Limb (tissue), 2 donors: ENCODE results near the gene GGNBP2.
A peak's percentile ranks its signal among the peaks of the same experiment; 100 is the strongest.
"Not testable (repeated sequence)": the region's sequence is repeated elsewhere in the genome, so short reads cannot be mapped to it uniquely, and the experiment has no call there.

Source experiments
- DNase-seq, 2 donors: peaks; one replicate each; pipeline ENCODE4 v3.0.0-alpha.2; 2016; ENCODE audit errors: extremely low spot score in 2 of 2

The GGNBP2 gene, protein sequence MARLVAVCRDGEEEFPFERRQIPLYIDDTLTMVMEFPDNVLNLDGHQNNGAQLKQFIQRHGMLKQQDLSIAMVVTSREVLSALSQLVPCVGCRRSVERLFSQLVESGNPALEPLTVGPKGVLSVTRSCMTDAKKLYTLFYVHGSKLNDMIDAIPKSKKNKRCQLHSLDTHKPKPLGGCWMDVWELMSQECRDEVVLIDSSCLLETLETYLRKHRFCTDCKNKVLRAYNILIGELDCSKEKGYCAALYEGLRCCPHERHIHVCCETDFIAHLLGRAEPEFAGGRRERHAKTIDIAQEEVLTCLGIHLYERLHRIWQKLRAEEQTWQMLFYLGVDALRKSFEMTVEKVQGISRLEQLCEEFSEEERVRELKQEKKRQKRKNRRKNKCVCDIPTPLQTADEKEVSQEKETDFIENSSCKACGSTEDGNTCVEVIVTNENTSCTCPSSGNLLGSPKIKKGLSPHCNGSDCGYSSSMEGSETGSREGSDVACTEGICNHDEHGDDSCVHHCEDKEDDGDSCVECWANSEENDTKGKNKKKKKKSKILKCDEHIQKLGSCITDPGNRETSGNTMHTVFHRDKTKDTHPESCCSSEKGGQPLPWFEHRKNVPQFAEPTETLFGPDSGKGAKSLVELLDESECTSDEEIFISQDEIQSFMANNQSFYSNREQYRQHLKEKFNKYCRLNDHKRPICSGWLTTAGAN

DNA sequence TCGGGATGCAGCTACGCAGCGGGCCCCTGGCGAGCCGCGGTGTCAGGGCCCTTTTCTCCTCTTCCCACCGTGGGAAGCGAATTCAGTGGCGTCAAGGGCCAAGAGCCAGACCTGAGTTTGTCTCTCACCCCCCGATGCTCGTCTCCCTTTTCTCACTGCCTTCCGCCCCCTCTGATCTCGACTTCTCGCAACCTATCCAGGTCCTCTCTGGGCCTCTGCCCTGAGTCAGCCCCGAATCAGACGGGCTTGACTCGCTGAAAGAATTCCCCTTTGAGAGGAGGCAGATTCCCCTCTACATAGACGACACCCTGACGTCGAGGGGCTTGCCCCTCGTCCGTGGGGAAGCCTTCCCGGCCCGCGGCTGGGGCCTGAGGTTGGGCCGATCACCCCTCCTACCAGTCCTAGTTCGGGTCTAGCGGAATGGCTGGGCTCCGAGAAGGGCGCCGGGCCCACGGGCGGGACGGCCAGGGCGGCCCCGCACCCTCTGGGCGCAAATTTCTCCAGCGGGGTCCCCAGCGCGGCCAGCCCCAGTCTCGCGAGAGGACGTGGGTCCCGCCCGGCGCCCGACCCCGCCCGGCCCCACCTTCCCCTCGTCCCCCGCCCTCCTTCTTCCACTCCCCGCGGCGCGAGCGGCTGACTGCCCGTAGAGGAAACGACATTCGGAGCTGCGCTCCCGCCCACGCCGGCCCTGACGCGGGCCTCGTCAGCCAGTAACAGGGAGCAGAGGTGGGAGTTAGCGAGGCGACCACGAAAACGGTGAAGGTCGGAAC is at the start of gene GGNBP2:
GGNBP2 (plus strand) TSS at position 613 of the 770 bp plus-strand sequence. CDS start 806 bp downstream, outside the sequence.
- DNase-seq: peak; percentile 90 to 96

DNA sequence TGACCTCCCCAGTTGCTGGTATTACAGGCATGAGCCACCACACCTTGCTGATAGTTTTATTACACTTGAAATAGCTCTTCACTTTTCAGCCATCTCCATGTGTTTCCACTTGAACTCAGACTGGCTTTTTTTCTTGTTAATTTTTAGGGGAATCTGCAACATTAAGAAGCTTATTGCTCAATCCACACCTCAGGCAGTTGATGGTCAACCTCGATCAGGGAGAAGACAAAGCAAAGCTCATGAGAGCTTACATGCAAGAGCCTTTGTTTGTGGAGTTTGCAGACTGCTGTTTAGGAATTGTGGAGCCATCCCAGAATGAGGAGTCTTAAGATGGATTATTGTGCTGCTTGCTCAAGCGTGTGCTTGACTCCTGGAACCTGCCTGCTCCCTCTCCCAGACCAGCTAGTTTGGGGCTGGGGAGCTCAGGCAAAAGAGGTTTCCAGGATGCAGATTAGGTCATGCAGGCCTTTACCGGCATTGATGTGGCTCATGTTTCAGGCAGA is 49.6 kb upstream of the GGNBP2 start:
- no peak for DNase-seq

DNA sequence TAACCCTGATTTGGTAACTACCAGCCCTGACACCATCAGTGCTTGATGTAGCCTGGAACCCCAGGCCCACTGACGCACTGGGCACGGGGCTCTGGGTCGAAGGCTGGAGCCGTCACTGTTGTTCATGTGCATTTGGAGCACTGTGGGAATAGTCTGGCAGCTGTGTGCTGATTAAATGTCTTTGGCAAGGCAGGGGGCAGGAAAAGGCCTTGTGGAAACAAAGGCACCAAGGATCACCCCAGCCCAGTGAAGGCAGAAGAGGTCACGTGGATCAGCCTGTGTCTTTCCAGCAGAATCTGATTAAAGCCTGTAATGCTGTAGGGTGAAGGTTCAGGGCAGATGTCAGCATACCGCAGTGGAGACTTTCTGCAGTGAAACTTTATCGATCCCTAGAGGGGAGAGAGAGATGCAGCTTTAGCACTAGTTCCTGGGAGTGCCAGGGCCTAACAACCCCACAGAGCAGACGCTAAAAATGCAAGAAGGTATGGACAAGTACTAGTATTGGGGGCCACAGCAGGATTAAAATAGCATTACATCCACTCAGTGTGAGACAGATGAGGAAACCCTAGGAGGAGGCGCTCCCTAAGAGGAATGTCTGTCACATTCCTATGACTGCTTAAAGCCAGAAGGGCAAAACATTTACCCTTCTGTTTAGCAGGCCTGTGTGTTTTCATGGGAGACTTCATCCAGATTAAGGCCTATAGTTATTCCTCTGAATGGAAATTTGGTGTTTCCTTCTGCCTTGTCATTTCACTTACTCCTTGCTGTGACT is 48.5 kb upstream of the GGNBP2 start:
- no peak for DNase-seq

DNA sequence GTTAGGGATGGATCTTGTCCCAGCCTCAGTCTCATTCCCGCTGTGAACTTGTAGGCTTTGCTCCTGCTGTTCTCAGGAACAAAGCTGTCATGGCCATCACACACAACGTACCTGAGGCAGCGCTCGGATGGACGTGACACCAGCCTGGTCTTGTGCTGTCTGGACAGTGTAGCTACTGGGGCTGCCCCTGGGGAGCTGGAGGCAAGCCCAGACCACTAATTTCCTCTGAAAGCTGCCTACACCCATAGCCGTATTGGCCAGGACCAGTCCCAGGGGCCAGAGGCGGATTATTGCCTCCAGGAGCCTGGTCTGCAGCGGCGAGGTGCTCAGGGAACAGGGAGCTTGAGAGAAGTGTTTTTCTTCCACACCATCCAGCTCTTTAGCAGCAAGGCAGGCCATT is 46.6 kb upstream of the GGNBP2 start:
- DNase-seq: no peak

DNA sequence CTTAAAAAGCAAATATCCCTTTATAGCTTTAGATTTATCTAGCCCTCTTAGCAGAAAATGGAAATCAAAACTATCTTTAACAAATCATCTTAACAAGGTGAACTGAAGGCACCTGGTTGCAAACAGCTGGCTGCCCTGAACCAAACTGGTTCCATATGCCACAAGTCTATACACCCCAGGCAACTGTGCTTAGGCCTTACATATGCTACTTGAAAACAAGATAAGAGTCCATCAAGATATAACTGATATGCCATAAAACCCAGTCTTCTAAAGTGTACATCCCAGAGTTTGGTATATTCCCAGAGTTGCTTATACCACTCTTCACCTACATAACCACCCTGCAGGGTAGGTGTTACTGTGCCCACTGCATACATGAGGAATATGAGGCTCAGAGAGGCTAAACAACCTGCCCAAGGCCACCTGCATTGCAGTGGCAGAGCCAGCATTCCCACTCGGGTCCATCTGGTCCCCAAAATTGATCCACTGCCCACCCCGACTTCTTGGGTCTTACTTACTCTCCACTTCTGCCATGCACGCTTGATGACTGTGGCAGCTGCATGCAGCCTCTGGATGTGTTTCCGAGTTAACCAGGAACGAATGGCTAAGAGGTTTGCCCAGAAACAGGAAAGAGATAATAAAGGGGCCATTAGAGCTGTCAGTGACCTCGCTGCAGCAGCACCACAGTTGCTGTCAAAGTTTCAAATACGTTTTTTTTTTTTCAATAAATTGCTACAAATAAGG is 46.0 kb upstream of the GGNBP2 start:
- no peak for DNase-seq

DNA sequence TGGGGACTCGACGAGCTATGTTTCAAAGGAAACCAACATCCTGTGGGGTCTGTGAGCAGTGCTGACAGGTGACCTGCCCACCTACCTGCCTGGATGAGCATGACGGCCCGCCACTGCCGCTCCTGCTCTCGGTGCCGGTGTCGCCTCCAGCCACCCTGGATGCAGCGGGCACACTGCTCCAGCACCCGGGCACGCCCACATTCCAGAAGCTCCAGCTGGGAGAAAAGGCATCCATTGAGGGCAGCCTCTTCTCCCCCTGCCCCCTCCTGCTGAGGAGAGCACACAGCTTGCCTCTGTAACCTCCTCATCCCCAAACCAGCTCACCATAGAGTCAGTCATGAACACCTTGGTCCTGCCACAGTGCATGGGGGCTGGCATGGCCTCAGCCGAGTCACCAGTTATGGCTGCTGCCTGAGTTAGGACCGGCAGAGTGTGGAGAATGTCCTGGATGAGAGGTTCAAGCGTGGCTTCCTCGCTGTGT is 43.9 kb upstream of the GGNBP2 start:
- no peak for DNase-seq

DNA sequence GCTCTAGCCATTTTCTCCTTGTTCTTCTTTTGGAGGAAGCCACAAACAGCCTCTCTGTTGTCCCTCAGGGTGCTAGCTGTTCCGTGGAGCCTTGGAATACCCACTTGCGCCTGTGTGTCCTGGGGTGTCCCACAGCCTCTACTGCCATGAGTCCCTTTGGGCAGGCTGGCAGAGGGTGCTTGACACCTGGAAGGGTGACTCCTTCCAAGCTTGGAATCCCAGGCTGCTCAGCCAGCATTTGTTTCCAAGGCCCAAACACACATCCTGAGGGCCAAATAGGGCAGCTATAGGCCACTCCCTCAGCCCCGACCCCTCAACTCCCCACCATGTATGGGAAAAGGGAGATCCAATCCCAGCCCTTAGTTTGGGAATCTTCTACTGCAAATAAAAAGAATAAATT is 43.4 kb upstream of the GGNBP2 start:
- DNase-seq: no peak

DNA sequence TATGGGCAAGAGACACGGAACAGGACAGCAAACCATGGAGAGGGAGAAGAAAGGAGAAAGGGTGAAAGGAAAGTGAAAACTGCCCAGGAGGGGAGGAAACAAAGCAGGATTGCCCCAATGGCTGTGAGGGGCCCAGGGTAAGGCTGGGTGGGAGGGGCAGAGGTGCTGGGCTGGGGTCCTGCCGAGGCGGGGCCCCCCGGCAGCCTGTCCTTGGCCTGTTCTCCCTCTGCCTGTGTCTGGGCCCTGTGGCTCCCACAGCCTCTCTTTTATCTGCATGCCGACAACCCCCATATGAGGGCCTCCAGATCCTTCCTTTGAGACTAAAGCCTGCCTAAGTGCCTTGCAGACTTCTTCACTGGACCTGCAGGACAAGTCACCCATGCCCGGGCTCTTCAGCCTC is 42.8 kb upstream of the GGNBP2 start:
- DNase-seq: no peak

DNA sequence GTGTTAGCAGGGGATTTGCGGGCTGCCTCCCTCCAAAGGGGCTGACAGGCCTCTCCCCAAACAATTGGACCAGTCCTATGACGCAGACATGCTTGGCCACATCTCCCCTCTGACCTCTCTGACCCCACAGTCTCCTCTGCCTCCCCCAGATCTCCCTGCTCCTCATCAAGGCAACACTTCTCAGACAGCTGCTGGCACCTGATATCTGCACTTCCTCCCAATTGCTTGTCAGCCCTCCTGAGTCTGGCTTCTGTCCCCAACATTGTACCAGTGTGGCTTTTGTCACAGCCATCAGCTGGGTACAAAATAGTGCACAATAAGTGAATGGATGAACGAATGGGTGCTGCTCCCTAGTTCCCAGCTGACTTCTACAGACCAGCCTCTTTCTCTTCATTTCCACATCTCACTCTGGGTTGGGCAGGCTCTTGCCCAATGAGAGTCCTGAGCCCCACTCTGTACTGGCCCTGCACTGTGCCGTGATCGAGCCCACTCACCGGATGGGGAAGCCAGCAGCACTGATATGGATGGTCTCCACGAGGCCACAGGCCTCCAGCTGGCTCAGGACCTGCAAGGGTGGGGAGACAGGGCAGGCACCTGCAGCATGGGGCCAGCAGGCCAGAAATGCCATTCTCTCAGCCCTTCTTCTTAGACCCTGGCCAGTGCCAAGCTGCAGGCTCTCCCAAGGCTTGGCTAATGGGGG is 41.1 kb upstream of the GGNBP2 start:
- DNase-seq: no peak

DNA sequence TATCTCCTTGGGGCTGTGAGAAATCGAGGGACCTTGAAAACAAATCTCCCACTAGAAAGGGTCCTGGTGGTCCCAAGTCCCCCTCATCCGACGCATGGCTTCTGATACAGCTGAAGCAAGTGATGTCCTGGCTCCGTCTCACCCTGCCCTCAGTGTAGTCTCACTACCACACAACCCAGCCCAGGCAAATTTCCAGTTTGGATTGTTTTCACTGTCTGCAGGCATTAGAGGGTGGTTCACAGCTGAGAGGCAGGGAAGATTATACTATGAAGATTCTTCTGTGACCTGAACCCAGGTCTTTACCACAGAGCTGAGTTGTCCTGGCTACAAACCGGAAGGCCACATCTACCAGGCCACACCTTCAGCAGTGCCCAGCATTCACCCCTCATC is 40.6 kb upstream of the GGNBP2 start:
- no peak for DNase-seq

DNA sequence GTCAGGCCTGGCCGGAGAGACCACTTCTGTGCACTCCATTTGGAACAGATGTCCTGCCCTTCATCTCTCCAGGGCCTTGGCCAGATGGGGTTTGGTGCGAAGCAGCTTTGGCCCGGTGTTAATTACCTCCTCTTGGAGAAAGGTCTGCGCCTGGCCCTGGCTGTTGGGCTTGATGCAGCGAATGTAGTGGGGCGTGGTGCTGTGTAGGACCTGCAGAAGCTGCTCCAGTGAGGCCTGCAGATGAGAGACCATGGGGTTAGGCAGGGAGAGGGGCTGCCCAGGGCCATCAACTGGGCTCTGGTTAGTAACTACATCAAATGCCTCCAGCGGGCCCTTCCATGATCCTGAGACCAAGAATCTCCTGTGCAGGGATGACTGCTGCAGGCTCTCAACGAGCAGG is 39.5 kb upstream of the GGNBP2 start:
- DNase-seq: no peak

DNA sequence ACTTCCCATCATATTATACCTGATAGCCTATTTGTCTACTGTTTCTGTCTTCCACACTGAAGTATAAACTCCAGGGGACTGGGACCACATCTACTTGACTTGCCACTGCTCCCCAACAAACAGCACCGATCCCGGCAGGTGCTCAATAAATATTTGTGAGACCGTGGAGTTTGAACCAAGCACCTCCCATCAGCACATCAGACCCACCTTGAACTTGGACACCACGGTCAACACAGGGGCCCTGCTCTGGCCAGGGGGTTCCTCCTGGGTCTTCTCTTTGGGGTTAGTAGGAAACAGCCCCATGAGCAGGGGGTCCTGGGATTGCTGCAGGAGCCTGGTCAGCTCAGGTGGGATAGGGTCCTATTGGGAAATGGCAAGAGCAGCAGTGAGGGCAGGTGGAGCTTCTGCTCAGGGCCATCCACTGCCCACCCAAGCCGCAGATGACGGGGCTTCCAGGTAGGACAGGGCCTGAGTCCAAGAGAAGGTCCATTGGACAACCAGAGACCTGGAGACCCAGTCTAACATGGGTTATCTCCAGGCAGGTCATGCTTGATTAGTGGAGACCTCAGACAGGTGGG is 38.4 kb upstream of the GGNBP2 start:
- no peak for DNase-seq

DNA sequence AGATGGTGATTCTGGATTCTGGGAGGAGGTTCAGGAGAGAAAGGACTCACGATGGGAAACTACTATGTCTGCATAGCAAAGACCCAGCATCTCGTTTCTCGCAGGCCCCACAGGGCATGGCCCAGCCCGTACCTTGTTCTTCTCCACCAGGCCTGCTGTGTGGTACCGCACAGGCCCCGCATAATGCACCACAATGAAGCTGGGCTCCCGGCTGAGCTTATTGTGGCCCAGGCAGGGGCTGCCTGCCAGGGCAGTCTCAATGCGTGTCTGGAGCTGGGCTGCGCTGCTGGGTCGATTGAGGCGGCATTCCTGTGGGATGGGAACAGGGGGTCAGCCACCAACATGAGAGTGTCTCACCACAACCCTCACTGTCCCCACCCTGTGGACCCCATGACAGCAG is 37.9 kb upstream of the GGNBP2 start:
- no peak for DNase-seq

DNA sequence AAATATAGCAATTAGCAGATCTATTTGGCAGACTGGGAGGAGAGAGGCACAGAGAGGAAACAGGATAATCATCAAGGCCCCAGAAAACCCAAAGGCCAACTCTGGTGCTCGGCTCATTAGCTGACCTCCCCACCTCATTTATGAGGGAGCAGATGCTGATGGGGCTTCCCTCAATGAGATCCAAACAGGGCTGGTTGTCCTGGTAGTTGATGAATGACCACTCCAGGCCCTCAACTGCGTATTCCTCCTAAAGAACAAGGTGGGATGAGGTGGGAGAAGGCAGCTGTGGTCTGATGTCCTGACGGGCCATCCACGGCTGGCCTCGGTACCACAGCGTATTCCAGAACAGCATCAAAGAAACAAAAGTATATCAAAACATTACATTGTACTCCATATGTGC is 37.5 kb upstream of the GGNBP2 start:
- DNase-seq: no peak

DNA sequence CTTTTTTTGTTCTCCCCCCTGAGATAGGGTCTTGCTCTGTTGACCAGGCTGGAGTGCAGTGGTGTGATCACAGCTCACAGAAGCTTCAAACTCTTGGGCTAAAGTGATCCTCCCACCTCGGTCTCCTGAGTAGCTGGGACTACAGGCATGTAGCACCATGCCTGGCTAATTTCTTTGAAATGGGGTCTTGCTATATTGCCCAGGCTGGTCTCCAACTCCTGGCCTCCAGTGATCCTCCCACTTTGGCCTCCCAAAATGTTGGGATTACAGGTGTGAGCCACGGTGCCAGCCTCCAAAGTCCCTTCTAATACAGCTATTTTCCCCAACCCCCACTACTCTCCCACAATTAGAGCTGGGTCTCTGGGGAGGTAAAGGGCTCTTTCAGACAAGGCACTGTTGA is 36.3 kb upstream of the GGNBP2 start:
- DNase-seq: not testable (repeated sequence)

DNA sequence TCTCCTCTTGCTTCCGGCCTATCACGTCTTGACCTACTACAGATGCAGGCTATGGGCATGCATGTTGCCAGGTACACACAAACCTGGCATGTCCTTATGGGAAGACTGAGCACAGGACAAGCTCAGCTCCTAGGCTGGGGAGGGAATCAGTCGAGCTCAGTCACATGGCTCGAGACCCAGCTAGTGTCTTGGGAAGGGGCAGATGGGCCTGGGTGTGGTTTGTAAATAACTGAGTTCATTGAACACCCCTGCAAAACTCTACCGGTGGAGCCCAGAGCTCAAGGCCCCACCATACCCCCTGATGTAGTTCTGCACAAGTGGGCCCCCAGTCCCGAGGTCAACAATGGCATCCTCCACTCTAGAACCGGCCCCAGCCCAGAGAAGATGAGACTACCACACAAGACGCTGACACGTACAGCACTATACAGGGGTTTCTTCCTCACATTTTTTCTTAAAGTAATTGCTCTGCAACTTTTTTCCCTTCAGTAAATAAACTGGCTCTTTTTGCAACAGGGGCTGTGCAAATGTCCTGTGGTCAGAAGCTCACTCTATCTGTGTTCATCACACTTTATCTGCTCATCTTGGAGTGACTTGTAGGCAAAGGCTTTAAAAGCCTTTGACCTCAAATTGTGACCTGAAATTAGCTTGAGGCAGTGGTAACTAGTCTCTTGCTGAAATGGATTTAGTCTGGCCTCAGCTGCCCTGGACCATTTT is 35.3 kb upstream of the GGNBP2 start:
- DNase-seq: no peak

DNA sequence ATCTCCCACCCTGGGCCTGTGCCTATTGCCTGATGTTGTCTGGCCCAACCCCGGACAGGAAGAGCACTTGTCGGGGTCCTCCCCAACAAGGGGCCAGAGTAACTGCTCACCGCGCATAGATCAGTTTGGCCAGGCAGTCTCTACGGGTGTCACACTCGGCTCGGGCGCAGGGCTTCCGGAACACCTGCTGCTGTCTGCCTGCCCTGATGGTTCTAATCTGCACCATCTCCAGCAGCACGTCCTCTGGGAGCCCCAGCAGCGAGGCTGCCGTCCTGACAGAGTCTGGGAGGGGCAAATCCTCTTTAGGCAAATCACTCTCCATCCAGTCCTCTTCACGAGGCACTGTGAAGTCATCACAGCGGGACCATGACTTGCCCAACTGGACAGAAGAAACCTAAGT is 34.1 kb upstream of the GGNBP2 start:
- DNase-seq: no peak

DNA sequence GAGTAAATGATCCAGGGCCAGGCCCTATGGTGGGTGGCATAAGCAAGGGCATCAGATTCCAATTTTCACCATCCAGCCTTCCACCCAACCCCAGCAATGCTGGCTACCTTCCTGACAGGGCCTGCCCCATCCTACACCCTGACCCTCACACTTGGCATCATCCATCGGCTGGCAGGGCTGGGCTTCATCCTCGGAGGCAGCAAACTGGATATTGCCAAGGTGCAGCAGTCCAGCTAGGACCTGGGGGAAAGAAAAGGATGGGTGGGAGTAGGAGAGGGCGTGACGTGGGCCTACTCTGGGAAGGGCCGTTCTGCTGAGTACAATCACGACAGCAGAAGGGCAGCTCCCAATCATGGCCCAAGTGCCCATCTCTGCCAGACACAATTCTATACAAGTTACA is 33.5 kb upstream of the GGNBP2 start:
- DNase-seq: no peak

DNA sequence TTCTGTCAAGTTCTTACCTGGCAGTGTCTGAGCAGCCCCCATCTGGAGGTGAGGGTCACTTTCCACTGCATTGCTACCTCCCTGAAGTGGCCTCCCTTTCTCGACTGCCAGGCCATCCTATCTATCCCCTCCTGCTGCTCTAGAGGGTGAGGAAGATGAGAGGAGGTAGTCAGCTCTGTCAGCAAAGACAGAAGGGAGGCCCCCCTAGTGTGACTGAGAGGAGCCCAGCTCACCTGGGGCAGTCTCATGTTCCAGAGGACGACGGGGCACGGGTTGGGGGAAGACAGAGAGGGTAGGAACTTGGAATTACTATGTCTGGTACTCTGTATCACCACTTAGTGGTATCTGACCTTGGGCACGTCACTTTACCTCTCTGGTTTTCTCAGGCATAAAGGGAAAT is 32.1 kb upstream of the GGNBP2 start:
- DNase-seq: no peak
